Hematopoietic multipotent progenitor cell treated with erythropoietin and hydrocortisone succinate and interleukin-3 and kit ligand, for 17 days (in vitro differentiated cells): ENCODE measurements around the gene PTK7.
"Not testable (repeated sequence)": the region's sequence is repeated elsewhere in the genome, so short reads cannot be mapped to it uniquely, and the experiment has no call there.

ENCODE experiments used
- DNase-seq: peaks from one replicate; pipeline ENCODE4 v3.0.0-alpha.2; 2015; ENCODE audit warnings: low spot score

The PTK7 gene

DNA sequence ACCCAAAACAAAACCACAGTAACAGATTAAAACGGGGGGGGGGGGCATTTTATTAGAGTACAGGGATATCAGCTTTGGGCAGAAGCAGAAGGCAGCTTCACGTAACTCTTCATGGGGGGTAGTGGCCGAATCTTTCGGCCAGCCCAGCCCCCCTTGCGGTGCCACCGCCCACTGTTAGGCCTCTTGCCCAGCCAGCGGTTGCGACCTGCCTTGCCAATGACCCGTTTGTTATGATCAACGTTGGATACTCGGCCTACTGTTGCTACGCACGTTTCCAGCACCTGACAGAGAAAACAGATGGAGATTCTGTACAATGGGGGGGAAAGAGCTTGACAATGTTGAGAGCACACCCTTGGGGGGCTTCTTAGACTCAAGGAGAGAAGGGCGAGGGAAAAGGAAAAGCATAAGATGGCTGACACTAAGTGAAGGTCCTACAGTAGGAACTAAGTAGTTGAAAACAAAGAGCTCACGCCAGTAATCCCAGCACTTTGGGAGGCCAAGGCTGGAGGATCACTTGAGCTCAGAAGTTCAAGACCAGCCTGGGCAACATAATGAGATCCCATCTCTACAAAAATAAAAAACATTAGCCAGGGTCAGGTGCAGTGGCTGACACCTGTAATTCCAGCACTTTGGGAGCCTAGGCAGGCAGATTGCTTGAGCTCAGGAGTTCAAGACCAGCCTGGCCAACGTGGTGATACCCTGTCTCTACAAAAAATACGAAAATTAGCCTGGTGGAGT is 21.7 kb upstream of the PTK7 start:
- DNase-seq = peak; percentile 22

GRCh38 chr6:43055966-43056365 is 20.1 kb upstream of the PTK7 start:
- no peak for DNase-seq

DNA sequence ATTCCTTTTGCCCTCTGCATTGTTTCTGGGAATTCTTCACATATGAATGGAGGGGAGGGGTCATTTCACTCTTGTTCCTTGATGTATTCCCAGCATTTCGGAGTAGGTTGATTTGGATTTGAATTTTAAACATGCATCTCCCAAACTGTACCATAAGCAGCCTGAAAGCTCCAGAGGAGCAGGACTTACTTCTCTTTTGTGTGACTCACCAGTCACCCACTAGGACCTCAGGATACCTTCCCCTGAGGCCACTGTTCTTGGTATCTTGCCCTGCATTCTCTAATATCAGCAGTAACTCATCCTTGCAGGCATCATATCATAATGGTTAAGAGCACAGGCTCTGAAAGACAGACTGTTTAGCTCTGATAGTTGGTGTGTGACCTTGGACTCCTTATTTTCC is 17.6 kb upstream of the PTK7 start:
- no peak for DNase-seq

DNA sequence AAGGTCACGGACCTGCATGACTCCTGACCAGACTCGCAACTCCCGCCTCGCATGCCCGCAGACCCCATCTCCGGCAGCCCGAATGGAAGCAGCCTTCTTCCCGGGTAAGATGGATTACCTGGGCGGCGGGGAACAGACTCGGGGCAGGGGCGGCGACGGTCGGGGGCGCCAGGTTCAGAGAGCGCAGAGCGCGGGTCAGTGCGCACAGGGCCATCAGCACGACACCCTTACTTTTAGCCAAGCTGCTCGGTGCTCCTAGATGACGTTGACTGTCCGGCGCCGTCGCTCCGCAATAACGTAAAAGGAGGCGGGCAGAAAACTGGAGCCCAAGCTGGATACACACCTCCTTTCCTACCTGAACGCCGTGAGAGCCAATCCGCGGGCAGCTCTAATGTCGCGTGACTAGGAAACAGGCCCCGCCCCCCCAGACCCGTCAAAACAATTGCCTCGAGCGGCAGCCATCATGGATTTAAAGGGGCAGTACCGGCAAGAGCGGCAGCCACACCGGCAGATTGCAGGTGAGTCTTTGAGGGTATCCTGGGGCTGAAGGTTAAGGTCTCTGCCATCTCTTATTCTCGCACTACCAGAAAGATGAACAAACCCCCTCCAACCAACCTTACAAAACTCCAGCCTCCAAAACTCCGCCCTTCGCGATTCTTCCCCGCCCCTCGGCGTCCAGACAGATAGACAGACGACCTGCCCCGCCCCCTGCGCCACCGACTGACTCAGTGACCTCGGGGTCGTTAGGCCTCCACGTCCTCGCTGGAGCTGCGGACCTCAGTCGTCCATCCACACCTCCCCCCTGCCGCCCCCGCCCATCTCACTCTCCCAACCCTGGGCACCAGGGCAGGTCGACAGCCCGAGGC is 16.7 kb upstream of the PTK7 start, which contains the start of the genes KLC4 and MRPL2:
KLC4 (plus strand) TSS at position 464 of the 866 bp plus-strand sequence. CDS start 1,705 bp downstream, outside the sequence.
MRPL2 (minus strand) TSS at position 267 of the 866 bp plus-strand sequence; CDS start at position 214, 53 bp downstream.
- DNase-seq = peak; percentile 99

DNA sequence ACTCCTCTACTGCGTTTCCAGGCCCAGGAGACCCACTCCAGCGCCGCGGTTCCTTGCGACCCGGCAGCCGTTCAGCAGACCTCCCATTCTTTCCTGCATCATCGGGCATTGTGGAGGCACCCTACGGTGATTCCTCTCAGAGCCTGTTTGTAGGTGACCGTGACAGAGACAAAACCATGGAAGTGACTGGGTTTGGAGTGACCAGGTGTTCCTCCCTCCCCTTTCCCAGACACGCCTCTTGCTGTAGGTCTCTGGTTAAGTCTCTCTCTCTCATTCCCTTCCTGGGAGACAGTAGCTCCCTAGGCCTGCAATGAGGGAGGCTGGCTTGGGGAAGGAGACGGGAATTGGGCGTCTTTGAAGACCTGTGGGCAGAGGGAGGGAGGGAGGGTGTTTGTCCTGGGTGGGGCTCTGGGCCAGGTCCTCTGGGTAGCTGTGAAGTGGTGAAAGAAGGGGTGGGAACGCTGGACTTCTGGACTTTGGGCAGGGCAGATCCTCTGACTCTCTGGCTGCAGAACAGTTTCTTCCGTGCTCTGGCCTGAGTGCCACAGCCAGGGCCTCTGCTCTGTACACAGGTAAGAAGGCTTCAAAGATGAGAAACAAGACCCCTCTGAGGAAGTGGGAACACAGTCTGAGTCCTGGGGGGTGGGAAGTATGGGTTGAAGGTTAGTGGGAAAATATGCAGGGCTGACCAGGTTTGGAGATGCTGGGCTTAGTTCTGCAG is 15.9 kb upstream of the PTK7 start:
- DNase-seq = peak; percentile 64

GRCh38 chr6:43060755-43061633 is 15.1 kb upstream of the PTK7 start:
- DNase-seq = no peak

- DNase-seq = no peak
Measured at GRCh38 chr6:43061861-43062260, 14.3 kb upstream of the PTK7 start.

GRCh38 chr6:43062818-43063217 is 13.3 kb upstream of the PTK7 start:
- DNase-seq = no peak

- DNase-seq = peak; percentile 67
Measured at GRCh38 chr6:43070028-43070632, 6.0 kb upstream of the PTK7 start.

GRCh38 chr6:43074847-43075669 is 1.1 kb upstream of the PTK7 start:
- no peak for DNase-seq

- DNase-seq = no peak
Measured at GRCh38 chr6:43076464-43077332, 584 bp downstream of the PTK7 start.

DNA sequence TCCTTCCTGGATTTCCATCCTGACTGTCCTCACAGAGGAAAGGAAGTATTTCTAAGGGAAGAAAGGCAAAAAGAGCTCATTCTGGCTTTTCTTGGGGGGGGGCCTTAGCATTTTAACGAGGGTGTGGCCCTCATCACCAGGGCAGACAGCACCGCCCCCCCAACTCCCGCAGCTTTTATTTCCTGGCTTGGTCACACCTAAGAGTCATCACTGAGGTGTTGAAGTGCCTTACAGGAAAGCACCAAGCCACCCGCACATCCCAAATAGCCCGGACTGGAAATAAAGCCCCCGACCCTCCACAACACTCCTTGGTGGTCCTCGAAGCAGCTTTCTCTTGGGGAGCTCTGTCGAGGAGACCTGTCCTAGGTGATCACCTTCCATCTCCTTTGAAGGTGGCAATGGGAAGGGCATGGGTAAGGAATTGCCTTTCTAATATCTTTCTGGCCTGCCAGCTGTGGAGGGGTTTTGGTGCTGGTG is 1.3 kb downstream of the PTK7 start:
- no peak for DNase-seq

- DNase-seq = no peak
Measured at GRCh38 chr6:43077981-43078511, 1.9 kb downstream of the PTK7 start.

GRCh38 chr6:43078691-43079090 is 2.6 kb downstream of the PTK7 start:
- DNase-seq = no peak

DNA sequence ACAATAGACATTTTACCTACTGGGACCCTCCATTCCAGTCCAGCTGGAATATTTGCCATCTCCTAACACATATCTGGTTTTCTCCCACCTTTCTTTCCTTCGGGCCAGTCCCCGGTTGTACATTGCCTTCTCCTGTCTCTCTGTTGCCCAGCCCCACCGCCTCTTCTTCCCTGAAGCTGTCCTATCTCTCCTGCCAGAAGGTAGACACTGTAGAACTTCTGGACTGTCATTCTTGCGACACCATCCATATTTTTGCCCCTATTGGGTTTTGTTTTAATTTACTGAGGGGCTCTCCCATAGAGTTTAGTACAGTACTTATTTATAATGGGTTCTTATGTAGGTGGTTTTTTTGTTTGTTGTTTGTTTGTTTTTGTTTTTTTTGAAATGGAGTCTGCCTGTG is 4.9 kb downstream of the PTK7 start:
- no peak for DNase-seq

GRCh38 chr6:43081922-43082321 is 5.8 kb downstream of the PTK7 start:
- DNase-seq = not testable (repeated sequence)

DNA sequence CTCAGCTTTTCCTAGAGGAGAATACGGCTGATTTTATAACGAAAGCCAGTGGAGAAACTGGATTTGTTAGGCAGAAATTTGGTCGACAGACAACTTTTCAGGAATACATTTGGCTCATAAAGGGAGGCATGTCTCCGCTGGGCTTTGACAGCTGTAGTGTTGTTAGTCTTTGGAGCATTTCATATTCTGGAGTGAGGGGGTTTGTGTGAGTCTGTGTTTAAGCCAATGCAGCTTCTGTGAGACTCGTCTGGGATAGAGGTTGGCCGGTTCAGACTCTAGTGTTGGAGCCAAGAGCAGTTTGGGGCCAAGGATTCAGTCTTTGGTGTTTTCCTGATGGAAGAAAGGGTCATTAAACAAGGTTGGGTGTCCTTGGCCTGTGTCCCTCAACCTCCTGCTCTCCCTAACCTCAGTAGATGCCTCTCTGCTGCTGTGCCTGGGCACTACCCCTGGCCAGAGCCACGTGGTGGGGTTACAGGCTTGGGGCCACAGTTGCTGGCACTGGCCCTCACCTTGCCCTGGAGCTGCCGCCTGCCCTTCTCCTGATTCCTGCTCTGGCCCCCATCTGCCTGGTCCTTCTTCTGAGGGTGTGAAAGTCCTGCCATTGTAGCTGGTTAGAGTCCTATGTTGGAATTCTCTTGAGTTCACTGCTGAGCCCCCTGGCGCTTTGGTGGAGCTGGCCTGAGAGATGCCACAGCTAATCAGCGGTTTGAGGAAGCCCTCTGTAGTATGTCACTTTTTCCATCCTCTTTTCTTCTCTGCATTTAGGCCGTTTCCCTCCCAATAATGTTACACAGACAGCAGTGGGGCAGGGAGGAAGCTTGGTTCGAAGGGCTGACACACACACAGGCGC is 6.9 kb downstream of the PTK7 start:
- DNase-seq = no peak
